ENCODE data around the gene TESK2. TPM values are rescaled to one million over a fixed set of nuclear protein-coding genes. Genes with fewer than 3 reads are reported as not detected.
A peak's percentile ranks its signal among the peaks of the same experiment; 100 is the strongest.

The TESK2 gene
- polyA plus RNA-seq, 1 of the 3 experiments (the other 2 are of a cell fraction), result 1.3 TPM

DNA sequence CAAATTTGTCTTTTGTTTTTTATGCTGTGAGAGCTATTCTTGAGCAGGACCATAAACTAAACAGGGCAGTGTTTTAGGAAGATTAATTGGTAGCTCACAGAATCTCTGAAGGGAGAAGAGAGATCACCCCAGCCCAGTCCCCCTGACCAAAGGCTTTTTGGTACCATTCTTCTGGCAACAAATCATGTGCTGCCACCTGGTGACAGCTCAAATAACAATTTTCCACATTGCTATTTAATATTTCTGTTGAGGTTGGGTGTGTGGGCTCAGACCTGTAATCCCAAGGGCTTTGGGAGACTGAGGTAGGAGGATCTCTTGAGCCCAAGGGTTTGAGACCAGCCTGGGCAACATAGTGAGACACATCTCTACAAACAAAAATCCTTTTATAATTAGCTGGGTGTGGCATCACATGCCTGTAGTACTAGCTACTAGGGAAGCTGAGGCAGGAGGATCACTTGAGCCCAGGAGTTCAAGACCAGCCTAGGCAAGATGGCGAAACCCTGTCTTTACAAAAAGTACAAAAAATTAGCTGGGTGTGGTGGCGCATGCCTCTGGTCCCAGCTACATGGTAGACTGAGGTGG lies 2.2 kb upstream of the TESK2 start:
- H3F3A ChIP-seq (replicated peaks; ENCODE audit: insufficient read depth), result no peaks in the 10 kb centered on the region
- H3K27me3 ChIP-seq (ENCODE audit: insufficient read depth), result no peaks in the 10 kb centered on the region
- H3K9me3 ChIP-seq, result no peaks in the 10 kb centered on the region
- no peak overlapping the region for H2AFZ ChIP-seq (ENCODE audit: low read depth)
- WGBS (ENCODE audit: low lambda C conversion rate), result 25% methylated on average over 2 of the region's 2 CpGs
- ChIA-PET POLR2A (interaction anchor here (0.6 to 3.7 kb wide), 4 partner anchors 15 to 190 kb away, joined by 3 to 24 read pairs (median 4); partner anchors contain the start of genes MUTYH, PRDX1 and TOE1), CTCF (interaction anchor here (0.7 to 7.9 kb wide), 35 partner anchors 13 to 663 kb away, joined by 3 to 158 read pairs (median 4); partner anchors contain the start of genes AKR1A1, HECTD3, HPDL and MUTYH)
- H3K4me1 ChIP-seq (ENCODE audit: control insufficient read depth in 1 of 2, insufficient read depth in 2 of 2, low read depth in 1 of 2, low read length in 1 of 2), result peaks cover 0 to 5% of the 10 kb centered on the region in 2 experiments; a peak in 2 of 4 replicates
- no peak overlapping the region for H3K4me2 ChIP-seq
- no peak overlapping the region for H3K27ac ChIP-seq (ENCODE audit: low read depth in 2 of 2, low read length in 1 of 2)
- no peak overlapping the region for H3K9ac ChIP-seq
- TF ChIP-seq SMC3 (IDR thresholded peaks at IDR 0.05; ENCODE audit: low read depth, low read length), result peak; percentile 82
- no peak for TF ChIP-seq MXI1 (IDR thresholded peaks at IDR 0.05; ENCODE audit: low read depth, low read length)
- no peak for TF ChIP-seq RXRA (IDR thresholded peaks at IDR 0.05; ENCODE audit: borderline replicate concordance, low read depth)
- TF ChIP-seq, protein P1, sequence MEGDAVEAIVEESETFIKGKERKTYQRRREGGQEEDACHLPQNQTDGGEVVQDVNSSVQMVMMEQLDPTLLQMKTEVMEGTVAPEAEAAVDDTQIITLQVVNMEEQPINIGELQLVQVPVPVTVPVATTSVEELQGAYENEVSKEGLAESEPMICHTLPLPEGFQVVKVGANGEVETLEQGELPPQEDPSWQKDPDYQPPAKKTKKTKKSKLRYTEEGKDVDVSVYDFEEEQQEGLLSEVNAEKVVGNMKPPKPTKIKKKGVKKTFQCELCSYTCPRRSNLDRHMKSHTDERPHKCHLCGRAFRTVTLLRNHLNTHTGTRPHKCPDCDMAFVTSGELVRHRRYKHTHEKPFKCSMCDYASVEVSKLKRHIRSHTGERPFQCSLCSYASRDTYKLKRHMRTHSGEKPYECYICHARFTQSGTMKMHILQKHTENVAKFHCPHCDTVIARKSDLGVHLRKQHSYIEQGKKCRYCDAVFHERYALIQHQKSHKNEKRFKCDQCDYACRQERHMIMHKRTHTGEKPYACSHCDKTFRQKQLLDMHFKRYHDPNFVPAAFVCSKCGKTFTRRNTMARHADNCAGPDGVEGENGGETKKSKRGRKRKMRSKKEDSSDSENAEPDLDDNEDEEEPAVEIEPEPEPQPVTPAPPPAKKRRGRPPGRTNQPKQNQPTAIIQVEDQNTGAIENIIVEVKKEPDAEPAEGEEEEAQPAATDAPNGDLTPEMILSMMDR (IDR thresholded peaks at IDR 0.05), result peak; percentile 69
- TF ChIP-seq RAD21 (IDR thresholded peaks at IDR 0.05; ENCODE audit: low read length), result peak; percentile 74
- TF ChIP-seq, protein P2, sequence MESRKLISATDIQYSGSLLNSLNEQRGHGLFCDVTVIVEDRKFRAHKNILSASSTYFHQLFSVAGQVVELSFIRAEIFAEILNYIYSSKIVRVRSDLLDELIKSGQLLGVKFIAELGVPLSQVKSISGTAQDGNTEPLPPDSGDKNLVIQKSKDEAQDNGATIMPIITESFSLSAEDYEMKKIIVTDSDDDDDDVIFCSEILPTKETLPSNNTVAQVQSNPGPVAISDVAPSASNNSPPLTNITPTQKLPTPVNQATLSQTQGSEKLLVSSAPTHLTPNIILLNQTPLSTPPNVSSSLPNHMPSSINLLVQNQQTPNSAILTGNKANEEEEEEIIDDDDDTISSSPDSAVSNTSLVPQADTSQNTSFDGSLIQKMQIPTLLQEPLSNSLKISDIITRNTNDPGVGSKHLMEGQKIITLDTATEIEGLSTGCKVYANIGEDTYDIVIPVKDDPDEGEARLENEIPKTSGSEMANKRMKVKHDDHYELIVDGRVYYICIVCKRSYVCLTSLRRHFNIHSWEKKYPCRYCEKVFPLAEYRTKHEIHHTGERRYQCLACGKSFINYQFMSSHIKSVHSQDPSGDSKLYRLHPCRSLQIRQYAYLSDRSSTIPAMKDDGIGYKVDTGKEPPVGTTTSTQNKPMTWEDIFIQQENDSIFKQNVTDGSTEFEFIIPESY (IDR thresholded peaks at IDR 0.05; ENCODE audit: borderline replicate concordance, low read depth), result no peak
- no peak for TF ChIP-seq RCOR1 (IDR thresholded peaks at IDR 0.05; ENCODE audit: low read length)
- H4K20me1 ChIP-seq (ENCODE audit: insufficient read depth), result no peaks in the 10 kb centered on the region
- no peaks in the 10 kb centered on the region for H3K79me2 ChIP-seq (ENCODE audit: insufficient read depth)
- no peak overlapping the region; a peak in 1 of 4 replicates for H3K4me3 ChIP-seq (ENCODE audit: low read depth in 2 of 2, low read length in 1 of 2)
- no peaks in the 10 kb centered on the region for H3K9me2 ChIP-seq
- H3K36me3 ChIP-seq (replicated peaks in 1 of 2; ENCODE audit: control insufficient read depth in 1 of 2, insufficient read depth in 2 of 2, low read length in 1 of 2), result no peaks in the 10 kb centered on the region
- peak; percentile 75 for DNase-seq

DNA sequence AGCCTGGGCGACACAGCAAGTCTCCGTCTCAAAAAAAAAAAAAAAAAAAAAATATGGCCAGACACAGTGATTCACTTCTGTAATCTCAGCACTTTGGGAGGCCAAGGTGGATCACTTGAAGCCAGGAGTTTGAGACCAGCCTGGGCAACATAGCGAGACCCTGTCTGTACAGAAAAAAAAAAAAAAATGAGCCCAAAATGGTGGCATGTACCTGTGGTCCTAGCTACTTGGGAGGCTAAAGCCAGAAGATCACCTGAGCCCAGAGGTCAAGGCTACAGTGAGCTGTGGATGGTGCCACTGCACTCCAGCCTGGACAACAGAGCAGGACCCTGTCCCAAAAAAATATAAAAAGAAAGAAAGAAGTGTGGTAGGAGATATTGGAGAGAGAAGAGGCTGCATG lies 1.7 kb upstream of the TESK2 start:
- ChIA-PET CTCF (interaction anchor here (0.7 to 7.9 kb wide), 32 partner anchors 12 to 663 kb away, joined by 3 to 158 read pairs (median 4); partner anchors contain the start of genes AKR1A1, HECTD3, HPDL and MUTYH), POLR2A (interaction anchor here (0.8 to 3.7 kb wide), 4 partner anchors 16 to 152 kb away, joined by 3 to 24 read pairs (median 4); partner anchors contain the start of genes MUTYH, NASP, PRDX1 and TOE1)
- H3K4me2 ChIP-seq, result no peak overlapping the region
- 72% methylated on average over 3 of the region's 3 CpGs for WGBS (ENCODE audit: low lambda C conversion rate)
- H3K4me1 ChIP-seq (ENCODE audit: control insufficient read depth in 1 of 2, insufficient read depth in 2 of 2, low read depth in 1 of 2, low read length in 1 of 2), result peaks cover 0 to 5% of the 10 kb centered on the region in 2 experiments; a peak in 2 of 4 replicates
- H3K79me2 ChIP-seq (ENCODE audit: insufficient read depth), result no peaks in the 10 kb centered on the region
- no peak overlapping the region for H3K27ac ChIP-seq (ENCODE audit: low read depth in 2 of 2, low read length in 1 of 2)
- no peaks in the 10 kb centered on the region for H4K20me1 ChIP-seq (ENCODE audit: insufficient read depth)
- no peaks in the 10 kb centered on the region for H3K9me2 ChIP-seq
- H3K9me3 ChIP-seq, result no peaks in the 10 kb centered on the region
- no peaks in the 10 kb centered on the region for H3F3A ChIP-seq (replicated peaks; ENCODE audit: insufficient read depth)
- no peaks in the 10 kb centered on the region for H3K27me3 ChIP-seq (ENCODE audit: insufficient read depth)
- no peak overlapping the region for H3K9ac ChIP-seq
- no peak for DNase-seq
- no peak overlapping the region for H3K4me3 ChIP-seq (ENCODE audit: low read depth in 2 of 2, low read length in 1 of 2)
- no peak overlapping the region for H2AFZ ChIP-seq (ENCODE audit: low read depth)
- no peak for TF ChIP-seq JUND (IDR thresholded peaks at IDR 0.05)
- no peak for TF ChIP-seq EZH2phosphoT487 (IDR thresholded peaks at IDR 0.05; ENCODE audit: borderline replicate concordance, low read depth)
- no peak for TF ChIP-seq NFIC (IDR thresholded peaks at IDR 0.05; ENCODE audit: borderline replicate concordance)
- TF ChIP-seq FOXJ3 (CRISPR knock-in tag; IDR thresholded peaks at IDR 0.05), result no peak
- TF ChIP-seq, protein P3, sequence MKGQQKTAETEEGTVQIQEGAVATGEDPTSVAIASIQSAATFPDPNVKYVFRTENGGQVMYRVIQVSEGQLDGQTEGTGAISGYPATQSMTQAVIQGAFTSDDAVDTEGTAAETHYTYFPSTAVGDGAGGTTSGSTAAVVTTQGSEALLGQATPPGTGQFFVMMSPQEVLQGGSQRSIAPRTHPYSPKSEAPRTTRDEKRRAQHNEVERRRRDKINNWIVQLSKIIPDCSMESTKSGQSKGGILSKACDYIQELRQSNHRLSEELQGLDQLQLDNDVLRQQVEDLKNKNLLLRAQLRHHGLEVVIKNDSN (IDR thresholded peaks at IDR 0.05; ENCODE audit: borderline replicate concordance, low read depth), result no peak
- TF ChIP-seq RXRA (IDR thresholded peaks at IDR 0.05; ENCODE audit: borderline replicate concordance, low read depth), result no peak
- TF ChIP-seq MXI1 (IDR thresholded peaks at IDR 0.05; ENCODE audit: low read depth, low read length), result no peak
- TF ChIP-seq, protein P4, sequence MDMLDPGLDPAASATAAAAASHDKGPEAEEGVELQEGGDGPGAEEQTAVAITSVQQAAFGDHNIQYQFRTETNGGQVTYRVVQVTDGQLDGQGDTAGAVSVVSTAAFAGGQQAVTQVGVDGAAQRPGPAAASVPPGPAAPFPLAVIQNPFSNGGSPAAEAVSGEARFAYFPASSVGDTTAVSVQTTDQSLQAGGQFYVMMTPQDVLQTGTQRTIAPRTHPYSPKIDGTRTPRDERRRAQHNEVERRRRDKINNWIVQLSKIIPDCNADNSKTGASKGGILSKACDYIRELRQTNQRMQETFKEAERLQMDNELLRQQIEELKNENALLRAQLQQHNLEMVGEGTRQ (IDR thresholded peaks at IDR 0.05; ENCODE audit: borderline replicate concordance, low read depth, low read length), result no peak
- TF ChIP-seq, protein P5, sequence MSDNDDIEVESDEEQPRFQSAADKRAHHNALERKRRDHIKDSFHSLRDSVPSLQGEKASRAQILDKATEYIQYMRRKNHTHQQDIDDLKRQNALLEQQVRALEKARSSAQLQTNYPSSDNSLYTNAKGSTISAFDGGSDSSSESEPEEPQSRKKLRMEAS (IDR thresholded peaks at IDR 0.05; ENCODE audit: low read depth), result no peak
- no peak for TF ChIP-seq GATA2 (CRISPR knock-in tag; IDR thresholded peaks at IDR 0.05)
- no peaks in the 10 kb centered on the region for H3K36me3 ChIP-seq (replicated peaks in 1 of 2; ENCODE audit: control insufficient read depth in 1 of 2, insufficient read depth in 2 of 2, low read length in 1 of 2)
